HG03439 (cell line): ENCODE data around the gene OSGEP.
"Not testable (repeated sequence)": the region's sequence is repeated elsewhere in the genome, so short reads cannot be mapped to it uniquely, and the experiment has no call there.

ENCODE experiments used
- ATAC-seq: cut with Tn5 transposase; IDR thresholded peaks from one replicate; pipeline ENCODE4 v1.9.1; 2021; ENCODE audit warnings: mild to moderate bottlenecking, moderate library complexity; ENCODE audit not compliant: unreplicated experiment

OSGEP gene

GRCh38 chr14:20469890-20470602, 15.4 kb upstream of the OSGEP start:
- peak; percentile 28 for ATAC-seq

DNA sequence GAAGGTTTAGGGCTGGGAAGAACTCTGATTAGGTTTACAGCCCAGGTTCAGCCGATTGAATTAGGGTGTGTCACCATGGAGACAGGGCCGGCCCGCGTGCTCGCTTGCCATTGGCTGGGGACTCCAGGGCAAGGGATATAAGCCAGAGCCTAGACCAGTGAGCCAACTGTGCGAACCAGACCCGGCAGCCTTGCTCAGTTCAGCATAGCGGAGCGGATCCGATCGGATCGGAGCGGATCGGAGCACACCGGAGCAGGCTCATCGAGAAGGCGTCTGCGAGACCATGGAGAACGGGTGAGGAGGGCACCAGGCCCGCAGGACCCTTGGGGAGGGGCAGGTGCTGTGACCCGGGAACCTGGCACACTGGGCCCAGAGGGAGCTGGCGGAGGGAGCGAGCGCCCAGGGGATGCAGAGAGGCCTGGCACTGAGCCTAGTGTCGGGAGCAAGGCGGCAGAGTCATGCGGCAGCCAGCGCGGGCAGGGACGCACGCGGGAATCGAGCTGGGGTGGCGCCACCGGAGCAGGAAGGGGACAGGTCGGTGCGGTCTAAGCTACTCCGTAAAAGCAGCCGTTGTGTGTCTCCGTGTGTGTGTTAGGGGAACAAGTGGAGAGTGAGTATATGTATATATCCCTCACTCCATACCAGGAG, 14.8 kb upstream of the OSGEP start, which contains the start of gene PNP:
PNP (plus strand) TSS at position 165 of the 648 bp plus-strand sequence; CDS start at position 284, 119 bp downstream.
- ATAC-seq = peak; percentile 93

DNA sequence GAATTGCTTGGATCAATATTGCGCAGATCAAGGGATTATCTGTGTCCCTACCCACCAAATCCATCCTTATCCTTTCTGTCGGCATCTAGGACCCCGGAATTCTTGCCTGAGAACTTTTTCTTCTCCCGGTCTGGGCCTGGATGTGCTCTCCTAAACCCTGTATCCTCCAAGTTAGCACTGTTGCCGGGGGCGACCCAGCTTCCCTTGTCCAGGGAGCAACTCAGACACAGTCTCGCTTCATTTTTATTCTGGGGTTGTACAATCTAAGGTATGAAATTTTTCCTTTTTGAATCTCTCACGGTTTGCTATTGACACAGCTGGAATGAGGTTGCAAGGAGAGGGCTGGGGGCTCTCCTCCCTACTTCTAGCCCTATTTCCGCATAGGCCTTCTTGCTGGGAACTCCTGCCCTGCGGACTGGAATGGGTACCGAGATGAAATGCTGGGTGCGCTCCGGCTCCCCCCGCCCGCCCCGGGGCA, 14.2 kb upstream of the OSGEP start:
- ATAC-seq = peak; percentile 5

DNA sequence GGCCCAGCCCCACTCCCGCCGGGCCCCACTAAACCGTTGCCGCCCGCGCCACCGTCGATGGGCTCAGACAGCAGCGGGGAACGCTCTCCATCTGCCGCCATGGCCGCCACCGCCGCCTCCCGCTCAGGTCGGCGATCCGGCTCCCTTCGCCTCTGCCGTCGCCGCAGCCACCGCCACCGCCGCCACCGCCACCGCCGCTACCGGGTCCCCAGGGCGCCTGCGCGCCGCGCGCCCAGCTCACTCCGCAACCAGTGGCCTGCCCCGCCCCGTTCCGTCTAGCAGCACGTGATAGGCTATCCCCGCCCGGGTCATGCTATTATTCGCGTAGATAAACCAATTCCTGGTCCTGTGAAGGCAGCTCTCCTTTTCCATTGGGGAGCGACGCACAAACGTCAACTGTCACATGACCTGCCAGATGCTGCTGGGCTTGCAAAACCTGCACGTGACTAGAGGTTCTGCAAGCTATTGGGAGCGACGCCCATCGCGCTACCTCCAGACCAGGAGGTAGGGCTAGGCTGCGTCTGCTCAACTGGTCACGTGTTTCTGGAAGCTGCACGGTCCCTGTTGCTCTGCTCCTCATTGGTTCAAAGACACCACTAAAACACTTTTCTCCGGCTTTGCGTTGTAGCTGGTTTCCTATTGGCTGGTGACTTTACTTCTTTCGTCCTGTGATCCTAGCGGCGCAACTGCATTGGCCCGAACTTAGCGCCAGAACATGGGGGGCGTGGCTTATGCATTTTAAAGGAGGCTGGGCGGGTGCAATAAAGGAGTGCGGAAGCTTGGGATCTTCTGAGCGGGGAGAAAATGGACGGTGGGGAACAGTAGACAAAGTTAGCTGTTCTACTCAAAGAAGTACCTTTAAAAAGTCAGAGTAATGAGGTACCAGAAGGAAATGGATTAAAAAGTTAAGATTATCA, 6.9 kb upstream of the OSGEP start, which contains the start of gene PIP4P1:
PIP4P1 (minus strand) TSS at position 210 of the 917 bp plus-strand sequence; CDS start at position 101, 109 bp downstream.
- peak; percentile 94 for ATAC-seq

- ATAC-seq = peak; percentile 5
Measured at GRCh38 chr14:20460458-20461224, 6.0 kb upstream of the OSGEP start.

DNA sequence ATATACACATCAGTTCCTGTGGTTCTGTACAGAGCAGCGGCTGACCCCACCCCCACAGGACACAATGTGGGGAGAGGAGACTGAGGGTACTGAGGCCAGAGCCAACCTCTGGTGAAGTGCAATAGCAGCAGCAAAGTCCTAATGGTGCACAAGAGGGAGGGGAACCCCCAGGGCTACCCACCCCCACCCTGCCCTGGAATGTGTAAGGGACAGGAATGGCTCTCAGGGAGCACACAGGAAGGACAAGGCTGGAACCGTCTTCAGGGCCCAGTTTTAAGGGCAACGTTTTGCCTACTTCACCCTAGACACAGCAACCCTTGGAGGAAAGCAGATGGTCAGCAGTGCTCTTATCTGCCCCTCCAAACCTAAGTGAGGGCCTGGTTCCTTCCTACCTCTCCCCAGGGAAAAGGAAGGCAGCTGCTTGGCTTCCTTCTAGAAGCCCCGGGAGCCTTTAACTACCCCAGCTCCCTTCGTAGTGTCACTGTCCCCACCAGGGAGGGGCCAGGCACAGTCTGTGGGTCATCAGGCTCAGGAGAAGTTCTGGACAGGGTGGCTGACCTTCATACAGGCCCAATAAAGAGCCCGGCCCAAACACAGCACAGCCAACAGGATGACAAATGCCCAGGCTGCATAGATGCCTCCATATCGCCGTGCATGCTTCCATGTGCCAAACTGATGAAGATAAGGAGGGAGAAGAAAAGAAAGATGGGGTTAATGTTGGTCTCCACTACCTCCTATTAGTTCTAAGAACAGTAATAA, 3.6 kb upstream of the OSGEP start:
- no peak for ATAC-seq

DNA sequence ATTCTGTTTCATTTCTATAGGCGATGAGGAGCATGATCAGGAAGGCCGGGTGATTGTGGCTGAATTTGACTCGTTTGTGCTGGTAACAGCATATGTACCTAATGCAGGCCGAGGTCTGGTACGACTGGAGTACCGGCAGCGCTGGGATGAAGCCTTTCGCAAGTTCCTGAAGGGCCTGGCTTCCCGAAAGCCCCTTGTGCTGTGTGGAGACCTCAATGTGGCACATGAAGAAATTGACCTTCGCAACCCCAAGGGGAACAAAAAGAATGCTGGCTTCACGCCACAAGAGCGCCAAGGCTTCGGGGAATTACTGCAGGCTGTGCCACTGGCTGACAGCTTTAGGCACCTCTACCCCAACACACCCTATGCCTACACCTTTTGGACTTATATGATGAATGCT, 2.4 kb upstream of the OSGEP start:
- ATAC-seq = no peak

DNA sequence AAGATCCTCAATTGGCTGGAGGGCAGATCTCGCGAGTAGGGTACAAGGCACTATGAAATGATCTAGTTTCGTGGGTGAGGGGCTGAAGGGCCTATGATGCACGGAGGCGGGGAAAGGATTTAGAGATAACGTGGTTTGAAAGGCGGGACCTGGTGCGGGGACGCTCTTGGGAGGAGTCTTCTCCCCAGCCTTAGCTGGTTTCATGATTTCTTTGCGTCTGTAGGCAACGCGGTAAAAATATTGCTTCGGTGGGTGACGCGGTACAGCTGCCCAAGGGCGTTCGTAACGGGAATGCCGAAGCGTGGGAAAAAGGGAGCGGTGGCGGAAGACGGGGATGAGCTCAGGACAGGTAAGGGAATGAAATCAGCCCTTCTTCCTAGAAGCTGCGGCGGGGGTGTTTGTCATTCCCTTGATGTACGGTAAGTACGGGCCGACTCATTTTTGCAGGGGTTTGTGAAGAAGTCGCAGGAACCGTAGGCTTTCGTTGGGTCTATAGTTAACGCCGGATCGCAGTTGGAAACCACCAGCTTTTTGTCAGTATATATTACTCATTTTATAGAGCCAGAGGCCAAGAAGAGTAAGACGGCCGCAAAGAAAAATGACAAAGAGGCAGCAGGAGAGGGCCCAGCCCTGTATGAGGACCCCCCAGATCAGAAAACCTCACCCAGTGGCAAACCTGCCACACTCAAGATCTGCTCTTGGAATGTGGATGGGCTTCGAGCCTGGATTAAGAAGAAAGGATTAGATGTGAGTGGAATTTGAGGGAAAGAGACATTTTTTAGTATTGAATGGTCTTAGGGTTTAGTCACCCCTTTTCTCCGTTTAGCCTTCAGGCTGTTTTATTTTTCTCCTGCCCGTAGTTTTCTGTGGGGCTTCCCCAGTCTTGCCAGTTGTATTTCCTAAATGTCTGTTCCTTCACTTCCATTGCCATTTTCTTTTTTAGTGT, 1.0 kb upstream of the OSGEP start:
- peak; percentile 47 for ATAC-seq

GRCh38 chr14:20452831-20453230, 1.8 kb downstream of the OSGEP start:
- not testable (repeated sequence) for ATAC-seq

- ATAC-seq = no peak
Measured at GRCh38 chr14:20446889-20447288, 7.7 kb downstream of the OSGEP start.

GRCh38 chr14:20443650-20444049, 11.0 kb downstream of the OSGEP start:
- not testable (repeated sequence) for ATAC-seq

GRCh38 chr14:20441461-20441860, 13.2 kb downstream of the OSGEP start:
- no peak for ATAC-seq

- ATAC-seq = no peak
Measured at GRCh38 chr14:20440882-20441281, 13.7 kb downstream of the OSGEP start.

DNA sequence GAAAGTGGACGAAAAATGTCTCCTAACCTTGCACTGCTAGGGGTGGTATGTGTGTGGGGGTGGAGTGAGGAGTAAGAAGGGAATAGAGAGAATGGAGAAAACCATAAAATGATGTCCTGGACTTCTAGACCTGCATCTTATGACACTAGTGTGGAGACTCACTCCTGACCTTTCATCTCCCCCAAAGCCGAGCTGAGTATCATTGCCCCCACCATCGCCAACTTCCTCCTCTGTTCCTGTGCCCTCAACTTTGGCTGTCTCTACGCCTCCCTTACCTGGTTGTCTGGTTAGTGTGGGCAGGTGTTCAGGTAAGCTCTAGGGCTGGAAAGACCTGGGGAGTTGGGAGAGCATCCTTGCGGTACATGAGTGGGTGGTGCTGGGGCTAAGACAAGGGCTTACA, 14.1 kb downstream of the OSGEP start:
- no peak for ATAC-seq

DNA sequence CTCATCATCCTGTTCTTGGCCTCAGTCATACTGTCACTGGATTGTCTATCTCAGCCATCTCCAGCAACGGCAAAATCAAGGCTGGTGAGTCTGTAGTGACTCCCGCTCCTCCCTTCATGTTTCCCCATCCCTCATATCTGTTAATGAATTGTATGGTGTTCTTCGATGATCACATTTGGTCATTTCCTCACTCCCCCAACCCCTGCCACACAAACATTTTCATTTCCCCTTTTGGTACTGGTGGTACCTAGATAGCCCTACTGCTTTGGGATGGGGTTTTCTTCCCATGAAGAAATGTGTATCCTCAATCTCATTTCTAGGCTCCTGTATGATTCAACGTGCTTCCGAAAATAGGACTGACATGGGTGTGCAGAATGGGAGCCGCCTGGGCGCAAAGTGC, 15.9 kb downstream of the OSGEP start:
- ATAC-seq = no peak

- ATAC-seq = no peak
Measured at GRCh38 chr14:20436363-20436755, 18.3 kb downstream of the OSGEP start.

- ATAC-seq = no peak
Measured at GRCh38 chr14:20435582-20436362, 18.8 kb downstream of the OSGEP start, which contains the start of gene KLHL33. Gene KLHL33 (minus strand): TSS chr14:20436166. CDS start chr14:20435811, 355 bp downstream.
